Measurements from ENCODE around the gene LIPC. TPM values are rescaled to one million over a fixed set of nuclear protein-coding genes. Genes with fewer than 3 reads are reported as not detected.
A peak's percentile ranks its signal among the peaks of the same experiment; 100 is the strongest.

The LIPC gene
- total RNA-seq, 1 donor from 2014 or later: not detected

DNA sequence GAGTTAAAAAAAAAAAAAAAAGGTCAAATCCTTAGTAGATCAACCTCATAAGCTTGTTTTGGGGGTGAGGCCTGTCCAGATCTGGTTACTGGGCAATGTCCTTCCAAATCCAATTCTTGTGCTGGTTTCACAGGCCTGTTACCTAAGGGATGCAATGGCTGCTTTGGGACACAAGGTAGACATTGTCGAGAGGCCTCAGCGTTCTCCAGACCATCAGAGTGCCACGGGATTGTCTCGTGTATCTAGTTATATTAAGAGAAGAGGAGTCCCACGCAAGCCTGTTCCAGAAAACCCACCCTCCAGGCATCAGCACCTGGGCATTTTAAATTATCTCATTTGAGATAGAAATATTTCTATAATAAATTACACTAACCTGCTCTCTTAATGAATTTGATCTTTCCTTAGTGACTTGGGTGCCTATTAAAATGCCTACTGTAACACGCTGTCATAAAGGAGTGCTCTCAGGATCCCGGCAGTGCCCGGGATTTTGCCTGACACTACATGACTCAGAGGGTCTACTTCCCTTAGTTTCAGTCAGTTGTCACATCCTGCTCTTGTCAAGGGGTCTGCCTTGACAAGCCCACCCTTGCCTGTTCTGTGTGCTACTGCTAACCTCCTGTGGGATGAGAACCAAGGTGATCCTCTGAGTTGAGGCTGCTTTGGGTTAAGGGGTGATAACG lies 116.0 kb downstream of the LIPC start:
- Histone ChIP-seq H3K27ac (no peak overlapping the region), H3K9me3 (no peaks in the 10 kb centered on the region), H3K27me3 (no peaks in the 10 kb centered on the region), H3K36me3 (no peaks in the 10 kb centered on the region), H3K4me1 (peaks cover 24% of the 10 kb centered on the region), H3K4me3 (no peak overlapping the region)
- no peak for TF ChIP-seq CTCF (IDR thresholded peaks at IDR 0.05)
- TF ChIP-seq POLR2AphosphoS5 (IDR thresholded peaks at IDR 0.05; ENCODE audit: insufficient read depth in 1 of 2, low read depth in 1 of 2): no peak
- no peak for TF ChIP-seq POLR2A (IDR thresholded peaks at IDR 0.05)
- DNase-seq (ENCODE audit: extremely low spot score in 2 of 2): peak; percentile 37 to 54
- intact Hi-C loops (cut with DNase I): no loop called here

DNA sequence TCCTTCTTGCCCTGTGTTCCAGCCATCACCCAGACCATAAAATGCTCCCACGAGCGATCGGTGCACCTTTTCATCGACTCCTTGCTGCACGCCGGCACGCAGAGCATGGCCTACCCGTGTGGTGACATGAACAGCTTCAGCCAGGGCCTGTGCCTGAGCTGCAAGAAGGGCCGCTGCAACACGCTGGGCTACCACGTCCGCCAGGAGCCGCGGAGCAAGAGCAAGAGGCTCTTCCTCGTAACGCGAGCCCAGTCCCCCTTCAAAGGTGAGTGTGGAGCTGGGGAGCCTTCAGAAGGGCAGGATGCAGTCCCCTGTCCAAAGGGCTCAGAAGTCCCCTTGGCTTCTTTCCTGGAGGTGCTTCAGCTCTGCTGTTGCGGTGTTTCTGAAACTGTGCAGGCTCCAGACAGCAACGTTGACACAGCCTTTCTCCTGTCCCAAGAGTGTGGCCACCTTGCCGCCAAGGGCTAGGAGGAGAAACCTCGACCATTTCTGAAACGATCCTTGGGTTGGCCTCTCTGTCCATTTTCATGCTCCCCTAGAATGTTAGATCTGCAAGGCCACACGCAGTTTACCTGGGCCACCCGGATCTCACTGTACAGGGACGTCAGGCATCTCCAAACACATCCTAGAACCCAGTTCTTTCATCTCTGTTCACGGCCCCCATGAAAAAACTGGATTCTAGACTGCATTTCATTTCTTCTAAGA lies 116.7 kb downstream of the LIPC start:
- Histone ChIP-seq H3K4me1 (peaks cover 24% of the 10 kb centered on the region), H3K27me3 (no peaks in the 10 kb centered on the region), H3K36me3 (no peaks in the 10 kb centered on the region), H3K4me3 (no peak overlapping the region), H3K9me3 (no peaks in the 10 kb centered on the region), H3K27ac (peak overlapping the region; percentile 75)
- peak; percentile 77 to 87 for DNase-seq (ENCODE audit: extremely low spot score in 2 of 2)
- intact Hi-C loops (cut with DNase I): no loop called here
- TF ChIP-seq POLR2A (IDR thresholded peaks at IDR 0.05) (no peak), CTCF (IDR thresholded peaks at IDR 0.05) (no peak), POLR2AphosphoS5 (IDR thresholded peaks at IDR 0.05; ENCODE audit: insufficient read depth in 1 of 2, low read depth in 1 of 2) (no peak)

- intact Hi-C loops (cut with DNase I): no loop called here
- Histone ChIP-seq H3K27me3 (no peaks in the 10 kb centered on the region), H3K36me3 (no peaks in the 10 kb centered on the region), H3K9me3 (no peaks in the 10 kb centered on the region), H3K27ac (peak overlapping the region; percentile 75), H3K4me1 (peaks cover 24% of the 10 kb centered on the region), H3K4me3 (no peak overlapping the region)
- DNase-seq (ENCODE audit: extremely low spot score in 2 of 2): peak; percentile 31 to 76
- no peak for TF ChIP-seq CTCF (IDR thresholded peaks at IDR 0.05)
- no peak for TF ChIP-seq POLR2A (IDR thresholded peaks at IDR 0.05)
- TF ChIP-seq POLR2AphosphoS5 (IDR thresholded peaks at IDR 0.05; ENCODE audit: insufficient read depth in 1 of 2, low read depth in 1 of 2): no peak
Observed at GRCh38 chr15:58549013-58549784, 117.4 kb downstream of the LIPC start.

DNA sequence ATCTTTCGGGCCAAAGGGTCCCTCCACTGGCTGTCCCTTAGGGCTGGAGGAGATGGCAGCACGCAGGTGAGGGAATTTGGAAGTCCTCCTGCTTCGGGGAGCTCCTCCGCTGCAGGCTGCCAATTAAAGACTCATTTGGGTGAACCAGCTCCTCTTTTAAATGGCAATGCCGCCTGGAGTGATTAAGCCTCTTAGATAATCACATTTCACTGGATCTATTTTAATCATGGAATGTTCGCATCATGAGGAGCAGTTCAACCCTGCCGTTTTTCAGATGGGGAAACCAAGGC lies 117.9 kb downstream of the LIPC start:
- intact Hi-C loops (cut with DNase I): no loop called here
- peak in 1 of 2 donors; percentile 64 for DNase-seq (ENCODE audit: extremely low spot score in 2 of 2)
- Histone ChIP-seq H3K4me3 (no peak overlapping the region), H3K4me1 (peaks cover 24% of the 10 kb centered on the region), H3K9me3 (no peaks in the 10 kb centered on the region), H3K36me3 (no peaks in the 10 kb centered on the region), H3K27ac (peak overlapping the region; percentile 75), H3K27me3 (no peaks in the 10 kb centered on the region)
- no peak for TF ChIP-seq POLR2AphosphoS5 (IDR thresholded peaks at IDR 0.05; ENCODE audit: insufficient read depth in 1 of 2, low read depth in 1 of 2)
- TF ChIP-seq CTCF (IDR thresholded peaks at IDR 0.05): no peak
- TF ChIP-seq POLR2A (IDR thresholded peaks at IDR 0.05): no peak
